ENCODE data around the gene ASCC3.
A peak's percentile ranks its signal among the peaks of the same experiment; 100 is the strongest.

DNA sequence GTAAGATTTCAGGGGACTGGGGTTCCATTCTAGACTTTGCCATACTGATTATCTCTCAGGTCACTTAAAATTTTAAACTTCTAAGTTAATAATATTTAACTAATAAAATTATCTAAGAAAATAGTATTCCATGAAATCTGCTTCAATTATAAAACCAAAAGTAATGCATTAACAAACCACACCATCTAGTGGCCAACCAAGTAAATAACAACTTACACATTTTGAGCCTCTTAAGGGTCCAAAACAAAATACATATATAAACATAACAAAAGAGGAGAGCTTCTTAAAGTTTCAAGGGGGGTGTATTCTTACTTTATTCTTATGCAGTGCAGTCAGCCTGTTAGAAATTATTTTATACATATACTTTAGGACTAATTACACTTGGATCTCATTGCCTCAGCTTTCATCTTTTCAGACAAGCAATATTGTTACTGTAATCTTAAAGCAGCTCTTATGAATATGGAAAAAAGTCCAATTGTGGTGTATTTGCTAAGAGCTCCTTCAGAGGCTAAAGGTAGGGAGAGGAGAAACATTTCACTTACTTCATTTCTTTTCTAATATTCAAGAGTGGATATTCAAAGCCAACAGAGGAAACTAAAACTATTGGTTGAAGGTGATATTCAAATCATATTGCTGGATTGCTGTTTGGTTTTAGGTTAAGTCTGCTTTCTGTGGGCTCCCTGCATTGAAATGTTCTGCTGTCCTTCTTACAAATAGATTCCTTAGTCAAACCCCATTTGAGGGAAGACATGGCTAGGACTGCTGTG lies 216.7 kb downstream of the ASCC3 start:
- TF ChIP-seq, protein P1, sequence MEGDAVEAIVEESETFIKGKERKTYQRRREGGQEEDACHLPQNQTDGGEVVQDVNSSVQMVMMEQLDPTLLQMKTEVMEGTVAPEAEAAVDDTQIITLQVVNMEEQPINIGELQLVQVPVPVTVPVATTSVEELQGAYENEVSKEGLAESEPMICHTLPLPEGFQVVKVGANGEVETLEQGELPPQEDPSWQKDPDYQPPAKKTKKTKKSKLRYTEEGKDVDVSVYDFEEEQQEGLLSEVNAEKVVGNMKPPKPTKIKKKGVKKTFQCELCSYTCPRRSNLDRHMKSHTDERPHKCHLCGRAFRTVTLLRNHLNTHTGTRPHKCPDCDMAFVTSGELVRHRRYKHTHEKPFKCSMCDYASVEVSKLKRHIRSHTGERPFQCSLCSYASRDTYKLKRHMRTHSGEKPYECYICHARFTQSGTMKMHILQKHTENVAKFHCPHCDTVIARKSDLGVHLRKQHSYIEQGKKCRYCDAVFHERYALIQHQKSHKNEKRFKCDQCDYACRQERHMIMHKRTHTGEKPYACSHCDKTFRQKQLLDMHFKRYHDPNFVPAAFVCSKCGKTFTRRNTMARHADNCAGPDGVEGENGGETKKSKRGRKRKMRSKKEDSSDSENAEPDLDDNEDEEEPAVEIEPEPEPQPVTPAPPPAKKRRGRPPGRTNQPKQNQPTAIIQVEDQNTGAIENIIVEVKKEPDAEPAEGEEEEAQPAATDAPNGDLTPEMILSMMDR (IDR thresholded peaks at IDR 0.05) = peak; percentile 63
- TF ChIP-seq EHMT2 (IDR thresholded peaks at IDR 0.05; ENCODE audit: low read depth) (no peak), JUNB (IDR thresholded peaks at IDR 0.05) (no peak), POLR2A (IDR thresholded peaks at IDR 0.05; ENCODE audit: low read length) (no peak), SMC3 (IDR thresholded peaks at IDR 0.05) (peak; percentile 41; the same call in 1 of the 3 replicates), HDAC2 (IDR thresholded peaks at IDR 0.05) (no peak), RAD21 (conservative IDR thresholded peaks at IDR 0.05 in 1 of 2, IDR thresholded peaks at IDR 0.05 in 1 of 2) (peak; percentile 44 to 54)
- TF ChIP-seq, protein P2, sequence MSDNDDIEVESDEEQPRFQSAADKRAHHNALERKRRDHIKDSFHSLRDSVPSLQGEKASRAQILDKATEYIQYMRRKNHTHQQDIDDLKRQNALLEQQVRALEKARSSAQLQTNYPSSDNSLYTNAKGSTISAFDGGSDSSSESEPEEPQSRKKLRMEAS (IDR thresholded peaks at IDR 0.05) = no peak
